HG03378 (cell line): Measurements from ENCODE around the gene PKD1L1.
"Not testable (repeated sequence)": the region's sequence is repeated elsewhere in the genome, so short reads cannot be mapped to it uniquely, and the experiment has no call there.

Experiments
- ATAC-seq: cut with Tn5 transposase; IDR thresholded peaks from one replicate; pipeline ENCODE4 v1.9.1; 2021; ENCODE audit warnings: mild to moderate bottlenecking, moderate library complexity; ENCODE audit not compliant: unreplicated experiment

Gene PKD1L1

DNA sequence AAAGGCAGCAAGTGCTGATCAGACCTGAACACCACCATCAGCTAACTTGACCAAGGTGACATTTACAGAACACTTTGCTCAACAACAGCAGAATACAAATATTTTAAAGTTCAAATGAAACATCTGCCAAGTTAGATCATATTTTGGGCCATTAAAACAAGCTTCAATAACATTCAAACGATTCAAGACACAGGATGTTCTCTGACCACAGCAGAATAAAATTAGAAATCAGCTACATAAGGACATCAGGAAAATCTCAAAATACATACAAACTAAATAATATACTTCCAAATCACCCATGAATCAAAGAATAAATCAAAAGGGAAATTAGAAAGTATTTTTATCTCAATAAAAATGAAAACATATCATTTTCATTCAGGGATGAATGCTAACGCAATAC, 173.0 kb downstream of the PKD1L1 start:
- ATAC-seq: no peak

DNA sequence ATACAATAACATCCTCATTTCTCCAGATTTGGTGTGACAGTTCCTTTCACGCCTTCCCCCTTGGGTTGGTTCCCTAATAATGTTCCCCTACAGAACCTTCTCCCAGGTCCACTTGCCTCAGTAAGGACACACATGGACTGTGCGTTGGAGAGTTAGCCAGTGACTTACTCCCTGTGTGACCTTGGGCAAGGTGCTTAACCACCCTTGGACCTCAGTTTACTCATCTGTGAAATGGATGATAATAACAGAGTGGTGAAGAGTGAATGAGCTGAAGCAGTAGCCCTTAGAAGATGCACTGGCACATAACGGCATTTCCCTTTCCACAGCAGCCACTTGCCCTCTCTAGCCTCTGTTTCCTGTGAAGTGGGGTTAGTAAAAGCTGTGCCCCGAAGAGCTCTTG, 175.8 kb downstream of the PKD1L1 start:
- ATAC-seq: no peak

- no peak for ATAC-seq
Observed at GRCh38 chr7:47771990-47772360, 176.3 kb downstream of the PKD1L1 start.

GRCh38 chr7:47771336-47771989, 176.8 kb downstream of the PKD1L1 start:
- ATAC-seq: no peak

DNA sequence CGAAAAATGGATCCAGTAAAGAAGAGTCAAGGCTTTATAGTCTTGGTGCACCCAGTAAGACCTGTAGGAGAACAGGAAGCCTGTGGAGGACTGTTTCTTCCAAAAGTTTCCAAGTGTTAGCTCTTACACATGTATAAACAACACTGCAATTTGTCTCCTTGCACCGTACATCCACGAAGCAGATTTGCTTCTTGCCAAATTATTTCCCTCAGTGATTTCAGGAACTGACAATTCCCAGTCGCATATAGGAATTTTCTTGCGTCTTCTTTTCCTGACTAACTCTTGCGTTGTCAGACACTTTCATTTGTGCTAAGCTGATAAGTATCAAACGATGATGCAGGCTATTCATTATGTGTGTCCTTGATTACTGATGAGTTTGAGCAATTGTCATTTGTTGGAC, 182.1 kb downstream of the PKD1L1 start:
- no peak for ATAC-seq

DNA sequence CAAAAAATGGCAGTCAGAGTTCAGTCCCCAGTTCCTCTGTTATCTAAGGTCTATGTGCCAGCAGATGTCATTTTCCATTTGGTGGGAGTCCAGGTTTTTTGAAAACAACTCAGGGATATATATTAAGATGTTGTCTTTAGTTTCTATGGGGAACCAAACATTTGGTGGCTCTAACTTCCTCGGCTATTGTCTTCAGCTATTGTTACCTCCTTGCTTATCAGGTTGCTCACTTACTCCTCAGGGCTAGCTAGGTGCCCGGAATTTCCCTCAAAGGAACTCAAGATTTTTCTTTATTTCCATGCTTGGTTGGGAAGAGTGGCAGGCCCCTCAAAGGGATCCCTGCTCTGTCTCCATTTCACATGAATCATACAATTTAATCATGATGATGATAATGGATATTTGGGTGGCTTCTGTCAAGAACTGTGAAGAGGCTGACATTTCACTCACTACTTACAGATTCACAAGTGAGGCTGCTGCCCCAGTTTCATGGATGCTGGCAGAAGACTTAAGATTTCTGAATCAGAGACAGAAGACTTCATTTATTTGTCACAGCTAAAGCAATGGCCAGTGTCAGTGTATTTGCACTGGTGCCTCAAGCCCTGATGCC, 182.8 kb downstream of the PKD1L1 start:
- no peak for ATAC-seq

GRCh38 chr7:47764746-47765145, 183.5 kb downstream of the PKD1L1 start:
- no peak for ATAC-seq

DNA sequence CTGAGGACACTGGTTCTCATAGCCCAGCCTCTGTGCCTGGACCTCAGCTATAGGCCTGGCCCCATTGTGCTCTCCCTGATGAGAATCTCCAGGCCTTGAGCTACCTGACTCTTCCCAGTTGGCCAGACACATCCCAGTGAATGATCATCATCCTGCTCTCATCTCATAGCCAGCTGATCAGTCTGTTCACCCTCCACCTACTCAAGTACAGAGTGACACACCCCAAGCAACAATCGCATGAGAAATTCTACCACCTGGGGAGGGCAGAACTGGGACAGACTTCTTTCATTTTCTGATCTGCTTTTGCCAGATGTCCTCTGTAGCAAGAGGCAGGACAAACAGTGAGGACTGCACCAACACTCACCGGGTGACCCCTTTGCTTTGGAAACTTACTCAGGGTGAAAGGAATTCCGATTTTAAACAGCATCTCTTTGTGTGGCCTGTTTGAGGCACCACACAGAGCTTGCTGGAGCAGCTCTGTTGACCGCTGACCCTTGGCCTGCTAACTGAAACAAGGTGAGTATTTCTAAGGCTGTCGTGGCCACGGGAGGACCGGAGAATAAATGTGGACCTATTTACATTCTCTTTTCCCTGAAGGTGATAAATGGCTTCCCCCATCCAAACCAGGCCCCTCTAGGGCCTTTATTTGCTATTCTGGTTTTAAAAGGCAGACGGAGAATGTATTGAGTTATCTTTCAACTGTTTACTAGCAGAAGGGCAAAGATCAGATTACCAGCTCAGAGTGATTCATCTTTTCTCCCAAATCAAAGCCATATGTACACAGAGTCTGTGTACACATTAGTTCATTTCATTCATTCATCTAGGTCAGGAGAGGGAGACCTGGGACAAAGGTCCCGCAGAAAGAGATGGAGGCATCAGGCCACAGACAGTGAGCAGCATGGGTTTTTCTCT, 184.9 kb downstream of the PKD1L1 start:
- ATAC-seq: no peak

GRCh38 chr7:47762746-47763062, 185.6 kb downstream of the PKD1L1 start:
- no peak for ATAC-seq

DNA sequence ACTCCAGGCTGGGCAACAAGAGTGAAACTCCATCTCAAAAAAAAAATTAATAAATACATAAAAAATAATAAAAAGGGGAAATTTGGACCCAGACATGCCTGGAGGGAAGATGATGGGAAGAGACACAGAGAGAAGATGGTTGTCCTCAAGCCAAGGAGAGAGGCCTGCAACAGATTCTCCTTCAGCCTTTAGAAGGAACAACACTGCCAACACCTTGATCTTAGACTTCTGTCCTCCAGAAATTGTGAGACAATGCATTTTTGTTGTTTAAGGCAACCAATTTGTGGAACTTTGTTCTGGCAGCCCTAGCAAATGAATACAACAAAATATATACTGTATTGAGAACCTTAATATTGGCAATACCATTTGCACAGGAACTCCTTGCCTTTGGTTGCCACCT, 186.1 kb downstream of the PKD1L1 start:
- ATAC-seq: no peak

DNA sequence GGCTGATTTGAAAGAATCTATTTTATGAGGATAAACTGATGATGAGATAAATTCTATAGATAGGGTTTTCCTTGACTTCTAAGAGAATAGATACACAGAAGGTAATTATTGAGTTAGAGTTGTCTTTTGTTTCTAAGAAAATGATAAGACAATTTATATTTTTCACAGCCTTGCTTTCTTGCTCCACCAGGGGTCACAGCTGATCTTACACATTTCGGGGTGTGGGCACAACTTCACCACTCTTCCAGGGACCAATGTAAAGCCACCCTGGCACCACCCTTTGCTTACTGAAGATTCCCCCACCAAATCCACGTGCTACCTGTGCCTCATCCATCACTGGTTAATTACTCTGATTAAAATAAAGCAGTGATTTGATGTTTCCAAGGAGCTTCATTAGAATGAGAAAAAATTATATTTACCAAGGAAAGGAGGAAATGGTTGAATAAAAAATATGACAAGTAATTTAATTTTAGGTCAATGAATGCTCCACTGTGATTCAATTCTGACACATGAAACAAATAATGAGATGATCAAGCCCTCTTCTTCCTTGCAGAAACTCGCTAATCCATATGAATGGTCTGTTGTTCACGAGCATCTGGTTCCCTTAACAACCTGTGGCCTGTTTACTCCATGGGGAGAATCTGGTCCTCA, 189.1 kb downstream of the PKD1L1 start:
- ATAC-seq: no peak

- ATAC-seq: no peak
Observed at GRCh38 chr7:47758546-47758945, 189.7 kb downstream of the PKD1L1 start.

DNA sequence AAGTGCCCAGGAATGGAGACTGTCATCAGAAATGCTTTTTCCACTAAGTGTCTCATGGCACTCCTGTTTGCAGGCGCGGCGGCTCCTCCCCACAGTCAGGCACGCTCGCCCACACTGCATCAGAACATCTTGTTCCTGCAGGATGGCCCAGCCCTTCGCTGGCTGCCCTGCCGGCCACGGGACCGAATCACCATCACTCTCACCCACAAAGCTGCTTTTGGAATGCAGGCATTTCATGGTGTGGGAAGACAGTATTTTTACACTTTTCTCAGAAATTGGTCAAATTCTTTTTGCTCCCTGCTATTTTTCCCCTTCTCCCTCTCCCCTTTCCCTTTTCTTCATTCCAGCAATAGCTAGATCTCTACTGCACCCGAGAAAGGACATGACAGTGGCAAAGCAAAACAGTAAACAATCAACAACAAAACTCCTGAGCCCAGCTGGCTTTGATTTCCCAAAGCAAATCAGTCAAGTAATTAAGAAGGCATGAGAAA, 190.3 kb downstream of the PKD1L1 start:
- ATAC-seq: no peak

DNA sequence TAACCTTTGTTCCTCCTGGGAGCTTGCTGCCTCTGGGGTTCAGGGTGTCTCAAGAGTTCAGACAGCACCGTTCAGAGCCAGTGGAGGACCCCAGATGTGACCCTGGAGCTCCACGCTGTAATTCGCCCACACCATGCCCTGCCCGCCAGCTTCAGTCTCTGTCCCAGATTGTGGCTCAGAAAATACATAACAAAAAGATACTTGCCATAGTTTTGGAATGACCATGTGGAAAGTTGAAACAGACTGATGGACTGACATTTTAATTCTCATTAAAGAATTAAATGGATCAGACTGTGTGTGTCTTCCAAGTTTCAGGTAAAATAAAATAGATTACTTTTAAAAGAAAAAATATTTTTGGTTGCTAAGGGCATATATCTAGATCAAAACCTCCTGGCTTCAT, 191.6 kb downstream of the PKD1L1 start:
- ATAC-seq: no peak

DNA sequence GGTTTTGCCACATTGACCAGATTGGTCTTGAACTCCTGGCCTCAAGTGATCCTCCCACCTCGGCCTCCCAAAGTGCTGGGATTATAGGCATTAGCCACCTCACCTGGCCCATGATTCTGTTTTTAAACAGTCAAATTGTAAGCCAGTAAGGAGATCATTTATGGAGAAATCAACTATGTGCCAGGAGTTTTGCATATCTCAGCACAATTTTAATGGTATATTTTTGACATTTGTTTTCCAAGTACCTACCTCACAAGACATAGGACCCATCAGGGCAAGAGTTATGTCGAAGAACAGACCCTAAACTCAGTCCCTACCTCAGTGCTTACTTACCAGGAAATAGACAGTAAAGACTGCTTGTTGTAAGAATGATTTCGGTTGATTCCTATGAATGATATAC, 193.0 kb downstream of the PKD1L1 start:
- ATAC-seq: no peak

DNA sequence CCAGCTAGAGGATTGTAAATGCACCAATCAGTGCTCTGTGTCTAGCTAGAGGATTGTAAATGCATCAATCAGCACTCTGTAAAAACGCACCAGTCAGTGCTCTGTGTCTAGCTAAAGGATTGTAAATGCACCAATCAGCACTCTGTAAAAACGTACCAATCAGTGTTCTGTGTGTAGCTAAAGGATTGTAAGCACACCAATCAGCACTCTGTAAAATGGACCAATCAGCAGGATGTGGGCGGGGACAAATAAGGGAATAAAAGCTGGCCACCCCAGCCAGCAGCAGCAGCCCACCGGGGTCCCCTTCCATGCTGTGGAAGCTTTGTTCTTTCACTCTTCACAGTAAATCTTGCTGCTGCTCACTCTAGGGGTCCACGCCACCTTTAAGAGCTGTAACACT, 196.5 kb downstream of the PKD1L1 start:
- not testable (repeated sequence) for ATAC-seq

GRCh38 chr7:47751043-47751442, 197.2 kb downstream of the PKD1L1 start:
- ATAC-seq: no peak

DNA sequence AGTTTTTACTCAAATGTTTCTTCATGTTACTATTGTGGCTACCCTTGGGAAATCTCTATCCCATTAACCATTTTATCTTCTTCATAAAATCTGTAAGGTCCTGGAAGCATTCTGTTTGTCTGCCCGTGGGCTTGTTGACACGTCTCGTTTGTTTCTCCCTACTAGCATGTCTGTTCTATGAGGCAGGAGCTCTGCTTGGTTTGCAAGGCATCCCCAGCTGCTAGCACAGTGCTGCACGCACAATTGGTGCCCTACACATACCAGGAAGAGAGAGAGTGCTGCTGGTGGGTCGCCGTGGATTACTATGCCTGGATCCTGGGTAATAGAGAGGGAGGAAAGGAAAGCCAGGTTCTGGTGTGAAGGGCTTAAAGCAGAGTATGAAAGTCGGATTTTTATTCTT, 200.2 kb downstream of the PKD1L1 start:
- ATAC-seq: no peak

- ATAC-seq: no peak
Observed at GRCh38 chr7:47747160-47747559, 201.1 kb downstream of the PKD1L1 start.

GRCh38 chr7:47746468-47746867, 201.8 kb downstream of the PKD1L1 start:
- ATAC-seq: no peak

DNA sequence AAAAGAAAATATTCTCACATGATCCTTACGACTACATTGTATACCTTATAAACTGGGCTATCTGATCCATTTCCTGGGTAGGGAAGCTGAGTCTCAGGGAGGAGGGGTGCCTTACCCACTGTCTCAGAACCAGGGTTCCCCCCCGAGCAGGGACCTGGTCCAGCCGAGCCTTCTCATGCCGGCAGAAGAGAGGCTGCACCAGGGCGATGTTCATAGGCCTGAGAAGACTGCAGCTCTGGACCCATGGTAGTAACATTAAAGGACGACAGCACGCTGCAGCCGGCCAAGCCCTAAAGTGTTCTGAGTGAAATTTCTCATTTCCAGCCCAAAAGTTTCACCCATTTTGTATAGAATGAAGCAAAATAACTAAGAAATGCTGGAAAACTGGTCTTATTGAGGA, 203.4 kb downstream of the PKD1L1 start:
- ATAC-seq: no peak
